ENCODE measurements around the gene AGAP3.
"Not testable (repeated sequence)": the region's sequence is repeated elsewhere in the genome, so short reads cannot be mapped to it uniquely, and the experiment has no call there.

Gene AGAP3

GRCh38 chr7:151085691-151086620 lies at the start of gene AGAP3:
AGAP3 (plus strand) TSS chr7:151086475; CDS start chr7:151086742, 267 bp downstream.
- DNase-seq, result peak; percentile 34

- DNase-seq, result peak; percentile 77
Measured at GRCh38 chr7:151038951-151039849, 47.1 kb upstream of the AGAP3 start.

GRCh38 chr7:151039850-151040548 lies 46.3 kb upstream of the AGAP3 start:
- no peak for DNase-seq

- DNase-seq, result no peak
Measured at GRCh38 chr7:151040616-151041375, 45.5 kb upstream of the AGAP3 start.

GRCh38 chr7:151043449-151043848 lies 42.8 kb upstream of the AGAP3 start:
- not testable (repeated sequence) for DNase-seq

GRCh38 chr7:151043959-151044358 lies 42.3 kb upstream of the AGAP3 start:
- DNase-seq, result no peak

- DNase-seq, result no peak
Measured at GRCh38 chr7:151045262-151045661, 41.0 kb upstream of the AGAP3 start.

- DNase-seq, result no peak
Measured at GRCh38 chr7:151045967-151046366, 40.3 kb upstream of the AGAP3 start.

- DNase-seq, result no peak
Measured at GRCh38 chr7:151046603-151047573, 39.4 kb upstream of the AGAP3 start.

- no peak for DNase-seq
Measured at GRCh38 chr7:151047976-151048815, 38.1 kb upstream of the AGAP3 start, which contains the start of gene ASIC3. ASIC3 (plus strand) TSS chr7:151048531; CDS start chr7:151048886, 355 bp downstream.

- DNase-seq, result no peak
Measured at GRCh38 chr7:151048911-151049463, 37.3 kb upstream of the AGAP3 start.

- peak; percentile 22 for DNase-seq
Measured at GRCh38 chr7:151051108-151051507, 35.2 kb upstream of the AGAP3 start.

GRCh38 chr7:151053096-151053495 lies 33.2 kb upstream of the AGAP3 start:
- no peak for DNase-seq

- no peak for DNase-seq
Measured at GRCh38 chr7:151053751-151054150, 32.5 kb upstream of the AGAP3 start.

- DNase-seq, result no peak
Measured at GRCh38 chr7:151056283-151056665, 30.0 kb upstream of the AGAP3 start.

GRCh38 chr7:151056666-151057505 lies 29.4 kb upstream of the AGAP3 start:
- DNase-seq, result no peak

GRCh38 chr7:151057506-151057988 lies 28.7 kb upstream of the AGAP3 start, which contains the start of gene CDK5:
CDK5 (minus strand) TSS chr7:151057897; CDS start chr7:151057848, 49 bp downstream.
- no peak for DNase-seq

Data from GOT3 (cell line).